Prostate gland (tissue), 2 donors: ENCODE data around the gene ZNF44.

Experiments
- POLR2A ChIP-seq: fragments of 450-650 bp; IDR thresholded peaks from one replicate; pipeline ENCODE4 v1.6.1; 2016; ENCODE audit warnings: antibody characterized with exemption, mild to moderate bottlenecking
- TF ChIP-seq, protein P1 (sequence below), 4 experiments: fragments of 200-600 bp in 2 of 4; fragments of 450-650 bp in 2 of 4; sonication (generic) in 2 of 4; IDR thresholded peaks; 1 replicate in 3 of 4; 2 replicates in 1 of 4; pipeline ENCODE4 v1.5.1; 2016 to 2019; ENCODE audit warnings: antibody characterized with exemption in 4 of 4, mild to moderate bottlenecking in 2 of 4, moderate library complexity in 2 of 4

GRCh38 chr19:12325690-12326089 lies 31.0 kb upstream of the ZNF44 start:
- TF ChIP-seq, protein P1, sequence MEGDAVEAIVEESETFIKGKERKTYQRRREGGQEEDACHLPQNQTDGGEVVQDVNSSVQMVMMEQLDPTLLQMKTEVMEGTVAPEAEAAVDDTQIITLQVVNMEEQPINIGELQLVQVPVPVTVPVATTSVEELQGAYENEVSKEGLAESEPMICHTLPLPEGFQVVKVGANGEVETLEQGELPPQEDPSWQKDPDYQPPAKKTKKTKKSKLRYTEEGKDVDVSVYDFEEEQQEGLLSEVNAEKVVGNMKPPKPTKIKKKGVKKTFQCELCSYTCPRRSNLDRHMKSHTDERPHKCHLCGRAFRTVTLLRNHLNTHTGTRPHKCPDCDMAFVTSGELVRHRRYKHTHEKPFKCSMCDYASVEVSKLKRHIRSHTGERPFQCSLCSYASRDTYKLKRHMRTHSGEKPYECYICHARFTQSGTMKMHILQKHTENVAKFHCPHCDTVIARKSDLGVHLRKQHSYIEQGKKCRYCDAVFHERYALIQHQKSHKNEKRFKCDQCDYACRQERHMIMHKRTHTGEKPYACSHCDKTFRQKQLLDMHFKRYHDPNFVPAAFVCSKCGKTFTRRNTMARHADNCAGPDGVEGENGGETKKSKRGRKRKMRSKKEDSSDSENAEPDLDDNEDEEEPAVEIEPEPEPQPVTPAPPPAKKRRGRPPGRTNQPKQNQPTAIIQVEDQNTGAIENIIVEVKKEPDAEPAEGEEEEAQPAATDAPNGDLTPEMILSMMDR (IDR thresholded peaks at IDR 0.05): no peak
- TF ChIP-seq POLR2A: no peak
